DMS114 treated with DMSO at 0.1 percent for 48 hours (cell line): ENCODE results near the gene RAB40B.
"Not testable (repeated sequence)": the region's sequence is repeated elsewhere in the genome, so short reads cannot be mapped to it uniquely, and the experiment has no call there.

Experiments used
- DNase-seq: peaks from one replicate; lab custom pipeline; 2025; ENCODE audit not compliant: unreplicated experiment; lab: John Stamatoyannopoulos, UW

RAB40B gene

DNA sequence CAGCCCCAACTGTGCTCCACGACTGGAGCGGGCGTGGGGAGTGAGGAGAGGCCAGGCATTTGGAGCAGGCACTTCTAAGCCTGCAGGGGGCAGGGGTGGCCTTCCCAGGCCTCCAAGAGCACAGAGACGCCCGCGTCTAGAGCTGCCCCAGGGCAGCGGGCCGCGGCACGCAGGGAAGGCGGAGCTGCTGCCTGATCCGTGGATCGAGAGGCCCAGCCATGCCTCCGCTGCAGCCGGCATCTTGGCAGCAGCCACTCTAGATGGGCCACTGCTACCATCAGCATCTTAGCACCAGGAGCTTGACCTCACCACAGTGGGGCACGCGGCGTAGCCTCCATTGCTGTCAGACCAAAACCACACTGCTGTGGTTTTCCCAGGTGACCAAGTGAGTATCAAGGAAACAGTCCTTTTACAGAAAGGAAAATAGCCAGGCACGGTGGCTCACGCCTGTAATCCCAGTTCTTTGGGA lies 29.8 kb downstream of the RAB40B start:
- DNase-seq: no peak

DNA sequence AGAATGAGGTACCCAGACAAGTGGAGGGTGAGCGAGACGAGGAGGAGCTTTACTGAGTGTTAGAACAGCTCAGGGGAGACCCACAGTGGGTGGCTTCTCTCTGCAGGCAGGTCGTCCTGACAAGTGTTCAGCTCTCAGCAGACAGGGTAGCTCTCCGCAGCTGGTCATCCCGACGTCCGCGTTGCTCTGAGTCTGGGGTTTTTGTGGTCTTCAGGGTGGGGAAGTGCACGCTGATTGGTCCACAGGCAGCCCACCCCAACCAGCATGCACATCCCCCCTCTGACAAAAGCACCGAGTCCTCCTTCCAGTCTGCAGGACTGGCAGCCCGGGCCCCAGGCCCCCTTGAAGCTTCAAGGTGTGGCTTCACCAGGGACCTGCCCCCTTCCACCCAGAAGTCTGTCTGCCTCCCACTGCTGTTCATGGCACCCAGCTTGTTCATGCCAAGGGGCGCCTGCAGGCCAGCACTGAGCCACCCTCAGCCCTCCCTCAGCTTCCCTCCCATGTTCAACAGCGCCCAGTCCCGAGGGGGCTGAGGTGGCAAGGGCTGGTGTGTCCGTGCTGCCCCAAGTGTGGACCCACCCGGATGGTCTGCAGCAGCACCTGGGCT lies 30.4 kb downstream of the RAB40B start:
- no peak for DNase-seq

DNA sequence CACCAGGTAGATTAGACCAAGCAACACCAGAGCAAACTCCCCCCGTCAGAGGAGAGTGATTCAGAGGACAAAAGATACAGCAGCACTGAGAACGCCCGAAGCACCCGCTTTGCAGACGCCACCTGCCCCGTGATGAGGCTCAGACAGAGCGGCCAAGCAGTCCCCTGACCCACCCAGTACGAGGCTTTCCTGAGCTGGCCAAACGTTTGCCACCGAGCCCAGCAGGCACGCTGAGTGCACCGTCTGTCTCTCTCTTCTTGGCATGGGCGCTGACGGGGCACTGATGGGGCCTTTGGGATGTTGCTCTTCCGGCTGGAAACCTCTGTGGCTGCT lies 30.9 kb downstream of the RAB40B start:
- no peak for DNase-seq

DNA sequence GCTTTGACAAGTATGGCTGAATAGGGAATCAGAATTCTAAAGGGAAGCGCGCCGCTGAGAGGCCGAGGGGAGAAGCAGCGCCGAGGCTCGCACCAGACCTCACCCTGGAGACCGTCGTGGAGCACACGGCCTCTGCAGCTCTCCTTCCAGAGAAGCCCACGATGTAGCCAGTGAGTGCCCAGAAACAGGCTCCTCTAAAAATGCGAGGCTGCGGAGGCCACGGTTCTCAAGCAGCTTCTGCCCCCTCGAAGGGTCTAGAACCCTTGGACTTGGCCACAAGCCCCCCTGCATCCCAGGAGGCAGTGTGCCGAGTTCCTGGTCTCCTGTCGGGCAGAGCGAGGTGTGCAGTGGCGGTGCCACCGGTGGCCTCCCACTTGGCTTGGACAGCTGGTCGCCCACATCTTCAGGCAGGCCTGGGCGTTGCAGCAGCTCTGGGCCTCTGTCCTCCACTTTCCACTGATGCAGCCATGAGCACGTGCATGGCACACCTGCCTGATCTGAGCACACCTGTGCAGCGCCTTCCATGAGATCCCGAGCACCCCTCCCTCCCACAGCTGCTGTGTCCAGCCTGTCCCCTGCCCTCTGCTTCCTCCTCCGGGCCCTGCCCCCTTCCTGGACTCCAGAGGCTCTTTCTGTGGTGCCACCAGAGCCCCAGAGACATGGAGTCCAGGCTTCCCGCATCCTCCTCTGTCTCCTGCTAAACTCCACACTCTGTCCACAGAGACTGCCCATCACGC lies 31.4 kb downstream of the RAB40B start:
- no peak for DNase-seq

DNA sequence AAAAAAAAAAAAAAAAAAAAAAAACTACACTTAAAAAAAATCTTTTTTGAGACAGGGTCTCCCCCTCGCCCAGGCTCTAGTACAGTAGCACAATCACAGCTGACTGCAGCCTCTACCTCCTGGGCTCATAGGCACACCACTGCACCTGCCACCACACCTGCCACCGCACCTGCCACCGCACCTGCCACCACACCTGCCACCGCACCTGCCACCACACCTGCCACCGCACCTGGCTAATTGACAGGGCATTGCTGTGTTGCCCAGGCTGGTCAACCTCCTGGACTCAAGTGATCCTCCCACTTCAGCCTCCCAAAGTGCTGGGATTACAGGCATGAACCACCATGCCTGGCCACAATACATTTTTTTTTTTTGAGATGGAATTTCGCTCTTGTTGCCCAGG lies 32.6 kb downstream of the RAB40B start:
- no peak for DNase-seq

DNA sequence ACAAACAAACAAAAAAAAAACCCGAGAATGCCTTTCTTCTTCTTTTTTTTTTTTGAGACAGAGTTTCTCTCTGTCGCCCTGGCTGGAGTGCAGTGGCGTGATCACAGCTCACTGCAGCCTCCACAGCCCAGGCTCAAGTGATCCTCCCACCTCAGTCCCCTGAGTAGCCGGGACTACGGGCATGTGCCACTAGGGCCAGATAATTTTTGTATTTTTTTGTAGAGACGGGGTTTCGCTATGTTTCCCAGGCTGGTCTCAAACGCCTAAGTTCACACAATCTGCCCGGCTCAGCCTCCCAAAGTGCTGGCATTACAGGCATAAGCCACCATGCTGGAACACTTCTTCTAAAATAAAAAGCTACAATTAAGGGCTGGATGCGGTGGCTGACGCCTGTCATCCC lies 33.3 kb downstream of the RAB40B start:
- no peak for DNase-seq

DNA sequence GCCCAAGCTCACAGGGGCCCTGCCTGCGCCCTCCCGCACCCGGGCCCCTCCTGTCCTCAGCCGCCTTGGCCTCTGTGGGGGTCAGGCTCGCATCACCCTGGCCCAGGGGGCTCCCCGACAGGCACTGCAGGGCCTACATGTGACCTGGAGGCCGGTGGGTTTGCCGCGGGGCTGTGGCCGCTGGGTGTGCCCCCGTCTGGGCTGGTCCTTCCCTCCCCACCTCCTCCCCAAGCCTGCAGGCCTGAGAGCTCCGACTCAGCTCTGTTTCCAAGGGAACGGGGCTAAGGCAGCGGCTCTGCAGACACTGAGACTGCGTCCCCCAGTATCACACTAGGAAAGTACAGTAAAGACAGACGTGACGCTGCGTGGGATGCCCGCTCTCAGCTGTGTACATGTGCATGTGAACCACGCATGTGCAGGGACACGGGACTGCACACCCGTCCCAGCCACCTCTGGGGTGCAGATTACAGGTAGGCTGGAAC lies 33.8 kb downstream of the RAB40B start:
- DNase-seq: no peak

DNA sequence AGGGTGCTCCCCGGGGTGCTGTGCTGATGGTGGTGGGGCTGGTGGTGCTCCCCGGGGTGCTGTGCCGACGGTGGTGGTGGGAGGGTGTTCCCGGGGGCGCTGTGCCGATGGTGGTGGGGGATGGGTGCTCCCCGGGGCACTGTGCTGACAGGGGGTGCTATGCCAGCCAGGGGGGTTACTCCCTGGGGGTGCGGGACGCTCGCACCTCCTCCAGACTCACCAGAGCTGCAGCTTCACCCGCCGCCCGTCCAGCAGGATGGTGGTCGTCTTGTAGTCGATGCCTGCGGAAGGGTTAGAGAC lies 34.3 kb downstream of the RAB40B start:
- no peak for DNase-seq

DNA sequence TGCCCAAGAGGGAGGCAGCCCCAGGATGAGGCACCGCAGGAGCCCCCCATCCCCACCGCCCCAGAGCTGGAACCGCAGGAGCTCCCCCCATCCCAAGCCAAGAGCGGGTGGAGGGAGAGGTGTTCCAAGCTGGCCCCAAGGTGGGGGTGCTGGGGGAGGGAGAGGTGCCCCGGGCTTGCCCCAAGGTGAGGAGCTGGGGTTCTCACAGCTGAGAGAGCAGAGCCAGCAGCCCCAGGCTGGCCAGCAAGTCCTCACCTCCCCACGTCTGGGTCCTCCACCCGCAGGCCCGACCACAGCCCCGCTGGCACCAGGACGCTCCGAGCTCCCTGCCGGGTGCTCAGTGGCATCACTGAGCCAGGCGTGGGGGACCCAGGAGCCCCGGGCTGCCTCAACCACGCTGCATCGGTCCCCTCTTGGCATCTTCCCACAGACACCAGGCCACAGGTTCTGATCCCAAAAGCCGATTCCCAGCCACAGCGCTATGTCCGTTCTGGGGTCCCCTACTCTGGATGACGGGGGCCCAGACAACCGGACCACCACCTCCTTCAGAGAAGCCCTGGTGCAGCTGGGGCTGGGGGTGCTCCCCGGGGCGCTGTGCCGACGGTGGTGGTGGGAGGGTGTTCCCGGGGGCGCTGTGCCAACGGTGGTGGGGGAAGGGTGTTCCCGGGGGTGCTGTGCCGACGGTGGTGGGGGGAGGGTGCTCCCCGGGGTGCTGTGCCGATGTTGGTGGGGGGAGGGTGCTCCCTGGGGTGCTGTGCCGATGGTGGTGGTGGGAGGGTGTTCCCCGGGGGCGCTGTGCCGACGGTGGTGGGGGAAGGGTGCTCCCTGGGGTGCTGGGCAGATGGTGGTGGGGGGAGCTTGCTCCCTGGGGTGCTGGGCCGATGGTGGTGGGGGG lies 34.9 kb downstream of the RAB40B start:
- DNase-seq: no peak

DNA sequence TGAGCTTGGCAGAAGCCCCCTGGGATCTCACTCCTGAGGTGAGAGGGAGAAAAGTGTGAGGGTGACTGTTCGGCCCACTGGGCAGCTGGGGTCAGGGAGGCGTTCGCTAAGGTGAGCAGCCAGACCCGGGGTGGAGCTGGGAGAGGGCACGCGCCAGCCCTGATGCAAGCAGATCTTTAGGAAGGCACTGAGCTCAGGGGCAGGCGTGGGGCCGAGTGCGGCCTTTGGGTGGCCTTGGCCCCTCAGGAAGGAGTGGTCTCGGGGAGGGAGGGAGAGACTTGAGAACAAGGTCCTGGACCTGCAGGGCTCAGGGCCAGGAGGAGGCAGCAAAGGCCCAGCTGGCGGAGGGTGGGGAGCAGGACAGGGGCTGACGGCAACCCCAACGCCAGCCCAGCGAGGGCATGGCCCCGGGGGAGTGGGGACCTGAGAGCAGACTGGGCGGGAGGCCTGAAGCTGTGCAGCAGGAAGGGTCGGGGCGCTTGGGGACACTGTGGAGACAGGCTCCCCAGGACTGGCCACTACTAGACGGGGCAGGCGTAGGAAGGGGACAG lies 35.7 kb downstream of the RAB40B start:
- DNase-seq: no peak

DNA sequence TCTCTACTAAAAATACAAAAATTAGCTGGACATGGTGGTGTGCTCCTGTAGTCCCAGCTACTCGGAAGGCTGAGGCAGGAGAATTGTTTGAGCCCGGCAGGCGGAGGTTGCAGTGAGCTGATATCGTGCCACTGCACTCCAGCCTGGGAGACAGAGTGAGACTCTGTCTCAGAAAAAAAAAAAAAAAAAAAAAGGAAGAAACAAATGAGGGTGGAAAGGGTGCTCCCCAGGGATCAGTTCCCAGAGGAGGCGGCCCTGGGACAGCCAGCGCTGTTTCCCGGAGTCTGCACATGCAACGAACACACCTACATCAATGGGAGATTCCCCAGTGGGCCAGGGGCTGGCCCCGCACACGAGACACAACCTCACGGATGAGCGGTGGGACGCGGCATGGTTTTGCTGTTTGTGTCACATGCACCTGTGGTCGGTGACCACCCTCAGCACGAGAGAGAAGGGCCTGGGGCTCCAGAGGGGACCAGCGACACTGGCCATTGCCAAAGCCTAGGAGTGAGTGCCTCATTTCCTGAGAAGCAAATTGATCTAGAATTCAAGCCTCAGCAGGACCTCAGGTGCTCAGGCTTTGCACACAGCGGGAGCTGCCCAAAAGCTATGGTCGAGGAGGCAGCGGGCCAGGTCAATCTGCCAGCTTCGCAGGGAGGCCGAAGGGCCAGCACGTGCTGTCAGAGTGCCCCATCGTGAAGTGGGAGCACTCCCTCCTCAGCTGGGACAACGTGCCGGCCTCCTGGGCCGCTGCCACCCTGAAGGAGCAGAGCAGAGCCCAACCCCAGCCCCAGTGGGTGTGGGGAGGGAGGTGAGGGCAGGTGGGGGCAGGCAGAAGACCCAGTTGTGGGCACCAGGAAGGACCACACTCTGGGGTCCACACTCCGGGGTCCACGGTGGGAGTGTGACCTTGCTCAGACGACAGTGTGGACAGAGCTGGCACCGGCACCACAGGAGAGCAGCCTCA lies 36.5 kb downstream of the RAB40B start:
- no peak for DNase-seq

DNA sequence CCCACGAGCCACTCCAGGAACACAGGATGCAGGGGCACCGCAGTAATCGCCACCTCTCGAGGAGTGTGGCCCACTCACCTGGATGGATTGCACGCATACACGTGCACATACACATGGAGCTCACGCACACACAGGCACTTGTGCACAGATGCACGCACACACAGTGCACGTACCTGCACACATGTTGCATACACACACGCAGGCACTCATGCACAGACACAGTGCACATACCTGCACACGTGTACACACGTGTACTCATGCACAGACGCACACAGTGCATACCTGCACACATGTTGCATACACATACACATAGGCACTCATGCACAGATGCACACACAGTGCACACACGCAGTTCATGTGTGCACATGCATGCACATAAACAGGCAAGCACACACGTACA lies 38.6 kb downstream of the RAB40B start:
- no peak for DNase-seq

DNA sequence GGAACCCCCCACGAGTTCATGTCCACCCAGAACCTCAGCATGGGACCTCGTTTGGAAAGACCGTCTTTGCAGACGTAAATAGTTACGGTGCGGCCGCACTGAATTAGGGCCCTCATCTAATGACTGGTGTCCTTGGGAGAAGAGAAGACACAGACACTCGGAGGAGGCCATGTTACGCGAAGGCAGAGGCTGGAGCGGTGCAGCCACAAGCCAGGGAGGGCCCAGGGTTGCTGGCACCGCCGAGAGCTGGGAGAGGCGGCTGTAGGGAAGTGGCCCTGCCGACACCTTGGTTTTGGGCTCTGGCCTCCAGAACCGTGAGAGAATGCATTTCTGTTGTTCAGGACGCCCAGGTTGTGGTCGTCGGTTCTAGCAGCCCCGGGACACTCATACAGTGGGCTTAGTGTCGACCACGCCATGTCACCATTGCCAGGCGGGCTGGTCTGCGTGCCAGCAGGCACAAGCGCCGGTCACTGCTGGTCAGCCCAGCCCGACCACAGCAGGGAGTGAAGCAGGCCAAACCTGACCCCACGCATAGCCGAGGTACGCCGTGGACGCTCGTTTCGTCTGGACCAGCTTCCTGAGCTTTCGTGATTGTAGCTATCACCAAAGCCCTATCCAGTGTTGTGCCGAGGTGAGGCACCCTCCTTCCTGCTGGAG lies 39.6 kb downstream of the RAB40B start:
- no peak for DNase-seq

DNA sequence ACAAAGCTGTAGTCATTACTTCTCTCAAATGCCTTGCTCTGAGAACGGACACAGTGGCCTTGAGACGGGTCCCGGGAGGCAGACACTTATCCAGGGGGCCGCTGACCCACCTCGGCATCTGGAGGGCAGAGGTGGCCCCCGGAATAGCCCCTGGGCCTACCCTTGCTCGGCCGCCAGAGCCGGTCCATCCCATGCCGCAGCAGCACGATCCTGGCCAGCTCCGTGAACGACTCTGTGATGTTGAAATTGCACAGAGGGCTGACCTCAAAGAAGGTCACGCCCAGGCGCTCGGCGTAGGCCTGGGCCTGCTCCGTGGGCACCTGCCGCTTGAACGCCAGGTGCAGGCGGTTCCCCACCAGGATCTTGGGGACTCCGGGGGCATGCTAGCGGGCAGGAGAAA lies 40.2 kb downstream of the RAB40B start:
- DNase-seq: no peak

DNA sequence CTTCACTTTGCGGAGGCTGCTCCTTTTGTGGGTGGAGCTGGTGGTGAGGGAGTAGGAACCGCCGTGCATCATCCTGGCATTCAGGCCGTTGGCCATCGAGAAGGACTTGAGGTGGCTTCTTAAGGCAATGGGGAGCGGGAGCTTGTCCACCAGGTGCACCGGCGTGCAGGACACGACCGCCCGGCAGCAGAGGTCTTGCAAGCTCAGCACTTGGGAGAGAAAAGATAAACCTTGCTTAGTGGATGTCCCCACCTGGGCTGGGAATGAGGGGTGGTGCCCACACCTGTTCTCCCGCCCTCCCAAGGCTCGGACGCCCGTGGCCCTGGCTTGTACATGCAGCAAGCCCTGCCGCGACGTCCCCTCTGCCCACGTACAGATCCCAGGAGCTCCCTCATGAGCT lies 40.6 kb downstream of the RAB40B start:
- no peak for DNase-seq

DNA sequence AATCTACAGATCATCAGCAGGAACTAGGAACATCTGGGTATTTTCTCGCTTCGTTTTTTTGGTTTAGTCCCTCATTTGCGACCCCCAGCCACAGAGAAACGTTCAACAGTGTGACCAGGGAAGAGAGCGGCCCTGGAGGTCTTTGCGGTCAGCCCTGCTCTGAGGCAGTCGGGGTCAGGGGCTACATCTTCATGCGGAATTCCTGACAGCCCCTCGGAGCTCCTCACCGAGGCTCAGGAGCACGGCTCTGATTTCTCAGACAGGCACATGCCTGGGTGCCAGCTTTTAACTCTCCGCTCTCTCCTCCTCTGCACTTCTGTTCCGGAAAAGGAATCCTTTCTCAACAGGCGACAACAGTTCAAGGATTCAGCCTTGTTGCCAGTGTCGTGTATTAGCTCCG lies 42.2 kb downstream of the RAB40B start:
- DNase-seq: no peak

DNA sequence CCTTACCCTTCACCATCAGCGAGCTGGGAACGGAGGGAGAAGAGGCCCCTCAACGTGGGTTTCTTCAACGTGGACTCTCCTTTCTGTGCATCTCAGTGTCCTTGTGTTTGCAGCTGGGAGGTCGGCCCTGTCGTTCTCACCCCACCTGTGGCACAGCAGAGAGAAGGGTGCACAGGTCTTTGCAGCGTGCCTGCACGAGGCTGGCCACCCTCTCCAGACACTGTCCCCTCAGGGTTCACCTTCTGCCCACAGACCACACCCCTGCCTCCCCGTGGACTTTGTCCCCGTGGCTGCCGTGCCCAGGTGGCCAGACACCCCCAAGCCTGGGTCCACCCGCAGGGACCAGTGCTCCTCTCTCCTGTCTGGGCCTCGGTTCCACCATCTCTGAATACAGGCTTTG lies 43.0 kb downstream of the RAB40B start:
- no peak for DNase-seq

DNA sequence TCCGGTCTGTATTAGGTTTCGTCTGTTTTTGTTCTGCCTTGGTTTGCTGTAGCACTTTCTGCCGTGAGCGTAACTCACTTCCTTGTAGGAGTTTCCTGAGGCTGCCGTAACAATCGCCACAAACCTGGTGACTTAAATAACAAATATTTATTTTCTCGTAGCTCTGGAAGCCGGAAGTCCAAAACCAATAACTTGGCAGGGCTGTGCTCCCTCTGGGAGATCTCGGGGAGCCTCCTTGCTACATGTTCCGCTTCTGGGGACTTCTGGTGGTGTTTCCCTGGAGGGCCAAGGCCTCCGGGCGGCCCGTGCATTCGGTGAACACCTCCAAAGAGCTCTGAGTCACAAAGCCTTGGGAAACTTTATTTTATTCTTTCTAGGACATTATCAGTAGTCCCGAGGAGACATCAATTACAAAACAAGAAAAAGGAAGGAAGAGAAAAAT lies 43.4 kb downstream of the RAB40B start:
- DNase-seq: no peak

DNA sequence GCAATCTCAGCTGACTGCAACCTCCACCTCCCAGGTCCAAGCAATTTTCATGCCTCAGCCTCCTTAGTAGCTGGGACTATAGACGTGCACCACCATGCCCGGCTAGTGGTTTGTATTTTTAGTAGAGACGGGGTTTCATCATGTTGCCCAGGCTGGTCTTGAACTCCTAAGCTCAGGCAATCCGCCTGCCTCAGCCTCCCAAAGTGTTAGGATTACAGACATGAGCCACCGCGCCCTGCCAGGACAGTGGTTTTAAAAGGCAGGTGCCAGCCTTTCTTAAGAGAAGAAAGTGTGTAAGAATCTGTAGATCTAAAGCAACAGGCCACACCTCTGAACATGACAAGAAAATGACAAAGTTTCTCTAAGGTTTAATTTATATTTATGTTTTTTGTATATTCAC lies 43.9 kb downstream of the RAB40B start:
- not testable (repeated sequence) for DNase-seq
